ENCODE data around the gene CABLES1.
A peak's percentile ranks its signal among the peaks of the same experiment; 100 is the strongest.
"Not testable (repeated sequence)": the region's sequence is repeated elsewhere in the genome, so short reads cannot be mapped to it uniquely, and the experiment has no call there.

The CABLES1 gene

GRCh38 chr18:23247896-23248295 is 112.6 kb downstream of the CABLES1 start:
- no peak for DNase-seq

- DNase-seq = no peak
These were observed 113.5 kb downstream of the CABLES1 start for GRCh38 chr18:23248826-23249225.

- DNase-seq = no peak
These were observed 114.1 kb downstream of the CABLES1 start for GRCh38 chr18:23249348-23249747.

- DNase-seq = no peak
These were observed 115.8 kb downstream of the CABLES1 start for GRCh38 chr18:23250893-23251656.

GRCh38 chr18:23253630-23254029 is 118.3 kb downstream of the CABLES1 start:
- DNase-seq = no peak

GRCh38 chr18:23257137-23257536 is 121.9 kb downstream of the CABLES1 start:
- DNase-seq = no peak

GRCh38 chr18:23257686-23258565 is 122.6 kb downstream of the CABLES1 start:
- DNase-seq = peak; percentile 33

GRCh38 chr18:23258566-23259469 is 123.5 kb downstream of the CABLES1 start:
- DNase-seq = no peak

- peak; percentile 21 for DNase-seq
These were observed 124.7 kb downstream of the CABLES1 start for GRCh38 chr18:23259701-23260681.

GRCh38 chr18:23260926-23261590 is 125.8 kb downstream of the CABLES1 start:
- no peak for DNase-seq

GRCh38 chr18:23263551-23264235 is 128.4 kb downstream of the CABLES1 start:
- no peak for DNase-seq

GRCh38 chr18:23265682-23266399 is 130.6 kb downstream of the CABLES1 start:
- no peak for DNase-seq

GRCh38 chr18:23266717-23267446 is 131.6 kb downstream of the CABLES1 start:
- DNase-seq = no peak

GRCh38 chr18:23267447-23267776 is 132.1 kb downstream of the CABLES1 start:
- no peak for DNase-seq

- no peak for DNase-seq
These were observed 133.4 kb downstream of the CABLES1 start for GRCh38 chr18:23268641-23269040.

- not testable (repeated sequence) for DNase-seq
These were observed 133.8 kb downstream of the CABLES1 start for GRCh38 chr18:23269068-23269467.

- no peak for DNase-seq
These were observed 134.6 kb downstream of the CABLES1 start for GRCh38 chr18:23269928-23270327.

GRCh38 chr18:23270986-23271680 is 135.8 kb downstream of the CABLES1 start:
- no peak for DNase-seq
